Ishikawa (cell line): ENCODE data around the gene TMEM11.

Experiments used
- CEBPB ChIP-seq: IDR thresholded peaks from 2 replicates; pipeline ENCODE4 v1.6.1; 2012
- EP300 ChIP-seq: IDR thresholded peaks from 2 replicates; pipeline ENCODE4 v1.6.1; 2012; ENCODE audit warnings: borderline replicate concordance
- FOXM1 ChIP-seq: IDR thresholded peaks from 2 replicates; pipeline ENCODE4 v1.6.1; 2012; ENCODE audit warnings: low read depth, borderline replicate concordance
- MAX ChIP-seq: IDR thresholded peaks from 2 replicates; pipeline ENCODE4 v1.6.1; 2012
- REST ChIP-seq: IDR thresholded peaks from 2 replicates; pipeline ENCODE4 v1.6.1; 2012; ENCODE audit warnings: low read depth, mild to moderate bottlenecking
- TAF1 ChIP-seq: IDR thresholded peaks from 2 replicates; pipeline ENCODE4 v1.6.1; 2012; ENCODE audit warnings: low read depth, mild to moderate bottlenecking
- TCF12 ChIP-seq: IDR thresholded peaks from 2 replicates; pipeline ENCODE4 v1.6.1; 2012; ENCODE audit warnings: low read depth
- YY1 ChIP-seq: IDR thresholded peaks from 2 replicates; pipeline ENCODE4 v1.6.1; 2012; ENCODE audit warnings: low read depth

- TF ChIP-seq REST = no peak
- no peak for TF ChIP-seq TAF1
- TF ChIP-seq CEBPB = no peak
- no peak for TF ChIP-seq FOXM1
- TF ChIP-seq YY1 = no peak
- TF ChIP-seq EP300 = no peak
- TF ChIP-seq MAX = no peak
- TF ChIP-seq TCF12 = no peak
These were observed 49.7 kb downstream of the TMEM11 start for GRCh38 chr17:21164216-21164615.
